GM12875 (cell line): ENCODE data around the gene ACR.

Experiments used
- H3K4me3 ChIP-seq: one replicate; pipeline ENCODE4 v1.5.1; 2011; ENCODE audit warnings: low read depth, low read length, control low read depth
- CTCF ChIP-seq: IDR thresholded peaks from 2 replicates; pipeline ENCODE4 v1.5.1; 2011; ENCODE audit warnings: low read depth, mild to moderate bottlenecking, control low read depth, inconsistent platforms, low read length, moderate library complexity, borderline replicate concordance; ENCODE audit not compliant: insufficient read depth

The ACR gene

GRCh38 chr22:50722716-50723428, 15.1 kb upstream of the ACR start:
- TF ChIP-seq CTCF, result no peak

GRCh38 chr22:50723991-50724390, 14.0 kb upstream of the ACR start:
- no peak overlapping the region for H3K4me3 ChIP-seq
- no peak for TF ChIP-seq CTCF

More at GRCh38 chr22:50722716-50723428, 15.1 kb upstream of the ACR start:
- H3K4me3 ChIP-seq, result no peak overlapping the region

- TF ChIP-seq CTCF, result no peak
- no peak overlapping the region for H3K4me3 ChIP-seq
These were observed 13.4 kb upstream of the ACR start for GRCh38 chr22:50724616-50725015.

- no peak for TF ChIP-seq CTCF
- no peak overlapping the region for H3K4me3 ChIP-seq
These were observed 12.4 kb upstream of the ACR start for GRCh38 chr22:50725597-50725996.

GRCh38 chr22:50726643-50727340, 11.2 kb upstream of the ACR start:
- TF ChIP-seq CTCF, result no peak
- H3K4me3 ChIP-seq, result no peak overlapping the region

GRCh38 chr22:50727678-50728522, 10.1 kb upstream of the ACR start:
- H3K4me3 ChIP-seq, result no peak overlapping the region
- TF ChIP-seq CTCF, result no peak
